ENCODE results near the gene RPAP3.
"Not testable (repeated sequence)": the region's sequence is repeated elsewhere in the genome, so short reads cannot be mapped to it uniquely, and the experiment has no call there.

Gene RPAP3

DNA sequence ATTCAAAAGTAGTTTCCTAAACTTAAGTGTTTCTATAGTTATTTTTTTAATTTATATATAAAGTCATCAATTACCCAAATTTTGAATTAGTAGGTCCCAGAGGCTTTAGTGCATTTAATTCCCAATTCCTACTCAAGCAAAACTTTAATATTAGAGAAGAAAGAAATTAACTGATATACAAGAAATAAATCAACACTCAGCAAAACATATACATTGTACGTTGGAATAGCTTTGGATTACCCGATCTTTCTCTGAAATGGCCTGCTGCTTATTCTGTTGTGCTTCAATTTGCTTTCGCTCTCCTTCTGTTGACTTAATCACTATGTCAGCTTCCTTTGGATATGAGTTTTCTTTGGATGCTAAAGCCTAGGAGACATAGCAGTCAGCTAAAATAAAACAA, 18.2 kb downstream of the RPAP3 start:
- DNase-seq (ENCODE audit: low read depth in 4 of 4, low spot score in 1 of 4), result no peak

DNA sequence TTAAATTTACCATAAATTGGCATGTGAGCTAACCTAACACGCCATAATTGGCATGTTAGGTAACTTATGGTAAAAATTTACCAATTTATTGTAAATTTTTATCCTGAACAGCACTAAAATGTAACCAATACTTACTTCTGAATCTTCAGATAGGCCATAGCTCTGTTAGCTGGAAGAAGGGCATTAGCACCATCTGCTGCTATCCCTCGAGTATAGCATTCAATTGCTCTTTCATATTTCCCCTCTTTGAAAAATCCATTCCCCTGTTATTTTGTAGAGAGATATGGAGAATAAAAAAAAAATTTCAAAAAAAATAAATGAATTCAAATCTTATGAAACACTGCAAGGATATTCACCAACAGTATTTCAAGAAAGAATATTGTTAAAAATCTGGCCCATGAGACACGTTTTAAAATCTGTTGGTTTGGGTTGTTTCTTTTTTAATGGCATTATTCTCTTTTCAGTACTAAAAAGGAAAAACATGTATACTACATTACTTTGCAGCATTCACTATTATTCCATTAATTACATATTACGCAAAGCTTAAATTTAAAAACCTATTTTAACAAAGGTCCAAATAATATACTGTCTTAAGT, 19.1 kb downstream of the RPAP3 start:
- no peak for DNase-seq (ENCODE audit: low read depth in 4 of 4, low spot score in 1 of 4)

DNA sequence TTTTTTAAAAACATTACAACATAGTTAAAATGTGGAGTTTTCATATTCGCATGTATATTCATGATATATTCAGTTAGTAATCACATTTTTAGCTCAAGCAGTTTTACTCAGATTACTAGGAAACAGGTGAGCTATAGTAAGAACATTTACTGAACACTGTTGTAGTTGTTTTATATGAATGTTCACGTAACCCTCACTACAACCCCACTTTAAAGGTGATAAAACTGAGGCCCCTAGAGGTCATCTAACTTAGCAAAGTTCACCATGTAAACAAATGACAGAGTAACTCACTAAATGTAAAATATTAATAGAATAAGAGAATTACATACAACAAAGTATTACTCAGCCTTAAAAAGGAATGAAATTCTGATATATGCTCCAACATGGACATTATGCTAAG, 26.0 kb downstream of the RPAP3 start:
- DNase-seq (ENCODE audit: low read depth in 4 of 4, low spot score in 1 of 4), result no peak

DNA sequence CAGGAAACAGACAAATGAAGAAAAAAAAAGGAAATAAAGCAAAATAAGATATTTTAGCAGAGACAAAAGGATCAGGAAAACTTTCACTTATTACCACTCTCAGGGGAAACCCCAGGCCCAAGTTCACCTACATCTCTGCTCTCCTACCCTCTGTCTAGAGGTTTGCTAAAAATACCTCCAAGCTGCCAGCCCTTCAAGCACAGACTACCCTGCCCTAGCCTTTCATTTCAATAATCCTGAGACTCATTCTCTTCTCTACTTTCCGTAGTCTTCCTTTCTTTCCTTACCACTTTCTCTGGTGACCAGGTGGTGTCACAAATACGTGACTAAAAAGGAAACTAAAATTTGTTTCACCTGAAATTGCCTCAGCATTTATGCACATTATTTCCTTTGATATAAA, 33.8 kb downstream of the RPAP3 start:
- DNase-seq (ENCODE audit: low read depth in 4 of 4, low spot score in 1 of 4), result no peak

GRCh38 chr12:47667935-47668334, 37.9 kb downstream of the RPAP3 start:
- not testable (repeated sequence) for DNase-seq (ENCODE audit: low read depth in 4 of 4, low spot score in 1 of 4)

- no peak for DNase-seq (ENCODE audit: low read depth in 4 of 4, low spot score in 1 of 4)
Observed at GRCh38 chr12:47652521-47653234, 53.2 kb downstream of the RPAP3 start.

GRCh38 chr12:47651368-47652254, 54.2 kb downstream of the RPAP3 start:
- DNase-seq (ENCODE audit: low read depth in 4 of 4, low spot score in 1 of 4), result peak in 3 of 4 experiments; percentile 7 to 25 (median 13)

- DNase-seq (ENCODE audit: low read depth in 4 of 4, low spot score in 1 of 4), result no peak
Observed at GRCh38 chr12:47650469-47650868, 55.4 kb downstream of the RPAP3 start.

DNA sequence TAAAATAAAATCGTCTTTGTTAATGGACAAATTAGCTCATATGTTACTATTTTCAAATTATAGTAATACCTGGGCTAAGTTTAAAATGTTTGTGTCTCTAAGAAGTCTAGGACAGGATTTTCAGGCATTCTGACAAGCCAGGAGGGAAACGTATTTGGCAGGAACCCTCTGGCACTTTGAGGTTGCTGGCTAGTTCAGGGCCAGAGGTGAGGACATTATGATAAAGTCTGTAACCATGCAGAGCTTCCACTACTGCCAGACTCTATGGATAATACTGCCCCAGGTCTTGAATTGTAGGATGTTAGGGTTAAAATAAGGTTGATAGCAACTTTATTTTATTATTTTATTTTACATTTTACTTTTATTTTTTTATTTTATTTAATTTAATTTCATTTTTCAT, 56.4 kb downstream of the RPAP3 start:
- DNase-seq (ENCODE audit: low read depth in 4 of 4, low spot score in 1 of 4), result no peak

- DNase-seq (ENCODE audit: low read depth in 4 of 4, low spot score in 1 of 4), result no peak
Observed at GRCh38 chr12:47648056-47648579, 57.7 kb downstream of the RPAP3 start.

DNA sequence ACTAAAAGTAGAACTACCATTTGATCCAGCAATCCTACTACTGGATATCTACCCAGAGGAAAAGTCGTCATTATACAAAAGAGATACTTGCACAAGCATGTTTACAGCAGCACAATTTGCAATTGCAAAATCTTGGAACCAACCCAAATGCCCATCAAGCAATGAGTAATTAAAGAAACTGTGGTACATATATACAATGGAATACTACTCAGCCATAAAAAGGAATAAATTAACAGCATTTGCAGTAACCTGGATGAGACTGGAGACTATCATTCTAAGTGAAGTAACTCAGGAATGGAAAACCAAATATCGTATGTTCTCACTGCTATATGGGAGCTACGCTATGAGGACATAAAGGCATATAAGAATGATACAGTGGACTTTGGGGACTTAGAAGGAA, 63.5 kb downstream of the RPAP3 start:
- DNase-seq (ENCODE audit: low read depth in 4 of 4, low spot score in 1 of 4), result not testable (repeated sequence)

DNA sequence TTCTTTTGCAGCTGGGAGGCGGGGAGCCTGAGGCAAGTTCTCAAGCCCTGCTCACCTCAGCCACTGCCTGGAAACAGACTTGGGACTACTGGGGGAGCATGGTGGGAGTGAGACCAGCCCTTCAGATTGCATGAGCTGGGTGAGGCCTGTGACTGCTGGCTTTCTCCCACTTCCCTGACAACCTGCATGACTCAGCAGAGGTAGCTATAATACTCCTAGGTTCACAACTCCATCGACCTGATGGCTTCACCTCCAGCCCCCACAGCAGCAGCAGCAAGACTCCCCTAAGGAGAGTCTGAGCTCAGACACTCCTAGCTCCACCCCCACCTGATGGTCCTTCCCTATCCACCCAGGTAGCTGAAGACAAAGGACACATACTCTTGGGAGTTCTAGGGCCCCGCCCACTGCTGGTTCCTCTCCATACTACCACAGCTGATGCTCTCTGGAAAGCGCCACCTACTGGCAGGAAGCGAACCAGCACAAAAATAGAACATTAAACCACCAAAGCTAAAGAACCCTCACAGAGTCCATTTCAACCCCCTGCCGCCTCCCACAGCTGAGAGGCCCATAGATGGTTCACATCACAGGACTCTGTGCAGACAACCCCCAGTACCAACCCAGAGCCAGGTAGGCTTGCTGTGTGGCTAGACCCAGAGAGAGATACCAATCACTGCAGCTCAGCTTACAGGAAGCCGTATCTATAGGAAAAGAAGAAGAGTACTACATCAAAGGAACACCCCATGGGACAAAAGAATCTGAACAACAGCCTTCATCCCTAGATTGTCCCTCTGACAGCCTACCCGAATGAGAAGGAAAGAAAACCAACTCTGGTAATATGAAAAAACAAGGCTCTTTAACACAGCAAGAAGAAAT, 68.7 kb downstream of the RPAP3 start:
- peak in 3 of 4 experiments; percentile 7 to 44 (median 20) for DNase-seq (ENCODE audit: low read depth in 4 of 4, low spot score in 1 of 4)

DNA sequence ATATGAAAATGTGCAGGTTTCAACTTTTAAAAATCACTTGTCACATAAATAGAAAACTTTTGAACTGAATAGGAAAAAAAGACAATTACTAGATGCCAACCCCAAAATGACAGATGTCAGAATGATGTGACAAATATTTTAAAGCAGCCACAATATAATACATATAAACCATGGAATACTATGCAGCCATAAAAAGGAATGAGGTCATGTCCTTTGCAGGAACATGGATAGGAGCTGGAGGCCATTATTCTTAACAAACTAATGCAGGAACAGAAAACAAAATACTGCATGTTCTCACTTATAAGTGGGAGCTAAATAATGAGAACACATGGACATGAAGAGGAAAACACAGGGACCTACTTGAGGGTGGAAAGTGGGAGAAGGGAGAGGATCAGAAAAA, 70.1 kb downstream of the RPAP3 start:
- DNase-seq (ENCODE audit: low read depth in 4 of 4, low spot score in 1 of 4), result not testable (repeated sequence)

GRCh38 chr12:47634127-47634526, 71.7 kb downstream of the RPAP3 start:
- DNase-seq (ENCODE audit: low read depth in 4 of 4, low spot score in 1 of 4), result no peak

- DNase-seq (ENCODE audit: low read depth in 4 of 4, low spot score in 1 of 4), result no peak
Observed at GRCh38 chr12:47621960-47622359, 83.9 kb downstream of the RPAP3 start.

DNA sequence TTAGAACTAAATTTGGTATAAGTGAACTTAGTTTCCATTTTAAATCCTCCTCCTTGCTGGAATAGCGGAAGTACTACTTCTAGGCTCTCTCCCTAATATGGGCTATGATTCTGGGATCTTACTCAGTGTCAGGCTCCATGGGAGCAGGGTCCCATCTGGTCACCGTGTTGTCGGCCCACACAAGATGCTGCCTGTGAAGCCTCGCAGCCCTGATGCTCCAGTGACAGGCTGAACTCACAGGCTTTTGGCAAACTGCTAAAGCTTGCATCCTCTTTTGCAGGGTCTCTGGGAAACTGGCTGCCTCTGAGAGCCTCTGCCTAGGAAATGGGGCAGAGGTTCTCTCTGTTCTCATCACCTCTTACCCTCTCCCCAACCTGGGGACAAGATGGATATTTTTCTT, 88.4 kb downstream of the RPAP3 start:
- no peak for DNase-seq (ENCODE audit: low read depth in 4 of 4, low spot score in 1 of 4)

- no peak for DNase-seq (ENCODE audit: low read depth in 4 of 4, low spot score in 1 of 4)
Observed at GRCh38 chr12:47616440-47616839, 89.4 kb downstream of the RPAP3 start.

GRCh38 chr12:47615711-47616110, 90.1 kb downstream of the RPAP3 start:
- no peak for DNase-seq (ENCODE audit: low read depth in 4 of 4, low spot score in 1 of 4)

- no peak for DNase-seq (ENCODE audit: low read depth in 4 of 4, low spot score in 1 of 4)
Observed at GRCh38 chr12:47614521-47614920, 91.3 kb downstream of the RPAP3 start.

DNA sequence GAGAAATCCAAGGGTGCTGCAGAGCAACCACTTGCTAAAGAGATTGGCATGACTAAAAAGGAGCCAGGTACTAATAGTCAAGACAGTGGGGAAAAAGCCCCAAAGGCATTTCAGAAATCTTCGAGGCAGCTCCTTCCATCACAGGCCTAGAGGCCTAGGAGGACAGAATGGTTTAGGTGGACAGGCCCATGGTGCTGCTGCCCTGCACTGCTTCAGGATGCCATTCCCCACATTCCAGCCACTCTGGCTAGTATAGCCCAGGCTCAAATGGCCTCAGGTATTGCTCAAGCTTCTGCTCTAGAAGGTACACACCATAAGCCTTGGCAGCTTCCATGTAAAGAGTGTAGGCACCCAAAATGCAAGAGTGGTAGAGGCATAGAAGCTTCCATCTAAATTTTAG, 92.9 kb downstream of the RPAP3 start:
- DNase-seq (ENCODE audit: low read depth in 4 of 4, low spot score in 1 of 4), result no peak

GRCh38 chr12:47611906-47612305, 93.9 kb downstream of the RPAP3 start:
- DNase-seq (ENCODE audit: low read depth in 4 of 4, low spot score in 1 of 4), result no peak

Data from stimulated activated CD4-positive, alpha-beta T cell treated with anti-CD3 and anti-CD28 coated beads, Interleukin-1b, Interleukin-23, amount 100 ng/mL, for 24 hours (primary cell).